B cell (primary cell): ENCODE measurements around the gene ST6GAL1. TPM values are rescaled to one million over a fixed set of nuclear protein-coding genes. Genes with fewer than 3 reads are reported as not detected.
A peak's percentile ranks its signal among the peaks of the same experiment; 100 is the strongest.
"Not testable (repeated sequence)": the region's sequence is repeated elsewhere in the genome, so short reads cannot be mapped to it uniquely, and the experiment has no call there.

Source experiments
- ATAC-seq: fragments of 200-7000 bp; cut with Tn5 transposase; one replicate; pipeline ENCODE4 v1.10.0; 2021; ENCODE audit warnings: low read depth, mild to moderate bottlenecking, moderate number of reproducible peaks, moderate library complexity
- CTCF ChIA-PET: fragments of 350-600 bp; sonication (Branson Sonifier 250); formaldehyde crosslinking; loops from one replicate; lab custom pipeline; 2021; ENCODE audit warnings: antibody characterized with exemption, inconsistent platforms; lab: Charles Lee
- POLR2A ChIA-PET: fragments of 350-600 bp; sonication (Branson Sonifier 250); formaldehyde crosslinking; loops from one replicate; lab custom pipeline; 2021; ENCODE audit warnings: antibody characterized with exemption; lab: Charles Lee
- DNase-seq: peaks from one replicate; pipeline ENCODE4 v3.0.0; 2013
- H2AFZ ChIP-seq: 2 replicates; pipeline ENCODE4 v1.6.1; 2012; ENCODE audit warnings: mild to moderate bottlenecking, low read depth, low read length; ENCODE audit not compliant: insufficient read depth, poor library complexity, severe bottlenecking
- H3K27ac ChIP-seq, 2 donors: 1 replicate in 1 of 2; 2 replicates in 1 of 2; pipeline ENCODE4 v1.5.1; 2012 to 2013; ENCODE audit warnings: low read length in 2 of 2, mild to moderate bottlenecking in 2 of 2, moderate library complexity in 1 of 2
- H3K27me3 ChIP-seq, 4 experiments: fragments of 200-600 bp in 1 of 4; sonication (generic) in 1 of 4; replicated peaks in 1 of 4; 1 replicate in 2 of 4; 2 replicates in 2 of 4; pipeline versions ENCODE4 v1.6.1 to v1.7.0; 2013 to 2016; ENCODE audit warnings: low read length in 3 of 4, mild to moderate bottlenecking in 2 of 4, mixed read lengths in 1 of 4, moderate library complexity in 1 of 4; ENCODE audit not compliant: insufficient read depth in 4 of 4, control insufficient read depth in 3 of 4; ENCODE audit errors: control extremely low read depth in 1 of 4
- H3K36me3 ChIP-seq, 2 experiments: replicated peaks in 1 of 2; 1 replicate in 1 of 2; 2 replicates in 1 of 2; pipeline versions ENCODE4 v1.6.1 to v1.7.1; 2013; ENCODE audit warnings: low read length in 1 of 2; ENCODE audit not compliant: insufficient read depth in 2 of 2, control insufficient read depth in 1 of 2; ENCODE audit errors: control extremely low read depth in 1 of 2, extremely low read depth in 1 of 2
- H3K4me1 ChIP-seq, 2 donors: fragments of 200-600 bp in 1 of 2; sonication (generic) in 1 of 2; 1 replicate in 1 of 2; 2 replicates in 1 of 2; pipeline versions ENCODE4 v1.5.1 to v1.6.1; 2013 to 2017; ENCODE audit warnings: low read length in 2 of 2; ENCODE audit not compliant: control insufficient read depth in 2 of 2, insufficient read depth in 2 of 2
- H3K4me2 ChIP-seq: replicated peaks from 2 replicates; pipeline ENCODE3; 2012; ENCODE audit warnings: mild to moderate bottlenecking, low read depth, low read length; ENCODE audit not compliant: poor library complexity, severe bottlenecking
- H3K4me3 ChIP-seq, 5 experiments: fragments of 200-600 bp in 1 of 5; sonication (generic) in 1 of 5; 1 replicate in 3 of 5; 2 replicates in 2 of 5; pipeline versions ENCODE4 v1.5.1 to v1.7.0; 2011 to 2016; ENCODE audit warnings: low read length in 4 of 5, mild to moderate bottlenecking in 4 of 5, low read depth in 2 of 5, control low read depth in 1 of 5, moderate library complexity in 1 of 5; ENCODE audit not compliant: insufficient read depth in 1 of 5; ENCODE audit errors: control extremely low read depth in 1 of 5, extremely low read depth in 1 of 5
- H3K79me2 ChIP-seq: fragments of 200-600 bp; sonication (generic); one replicate; pipeline ENCODE4 v1.6.0; 2016; ENCODE audit warnings: low read length; ENCODE audit not compliant: control insufficient read depth, insufficient read depth
- H3K9ac ChIP-seq: fragments of 200-600 bp; sonication (generic); 2 replicates; pipeline ENCODE4 v1.6.1; 2017; ENCODE audit warnings: mild to moderate bottlenecking, low read length, moderate library complexity
- H3K9me3 ChIP-seq, 3 donors: one replicate each; pipeline versions ENCODE4 v1.6.1 to v1.7.1; 2013; ENCODE audit warnings: low read length in 2 of 3; ENCODE audit not compliant: control insufficient read depth in 2 of 3, insufficient read depth in 1 of 3; ENCODE audit errors: control extremely low read depth in 1 of 3
- H4K20me1 ChIP-seq: 2 replicates; pipeline ENCODE4 v1.6.0; 2012; ENCODE audit warnings: mild to moderate bottlenecking, low read length; ENCODE audit not compliant: insufficient read depth, control insufficient read depth, poor library complexity, severe bottlenecking
- H3K27ac Mint-ChIP-seq: one replicate; pipeline ENCODE4 v1.8.0; 2021; ENCODE audit warnings: mixed read lengths
- H3K27me3 Mint-ChIP-seq: one replicate; pipeline ENCODE4 v1.8.0; 2021; ENCODE audit warnings: mixed read lengths
- H3K4me1 Mint-ChIP-seq: one replicate; pipeline ENCODE4 v1.8.0; 2021; ENCODE audit warnings: mixed read lengths
- H3K4me3 Mint-ChIP-seq: one replicate; pipeline ENCODE4 v1.8.0; 2021; ENCODE audit warnings: mixed read lengths
- H3K9me3 Mint-ChIP-seq: one replicate; pipeline ENCODE4 v1.8.0; 2022; ENCODE audit warnings: mixed read lengths; ENCODE audit not compliant: insufficient read depth
- EZH2 ChIP-seq: IDR thresholded peaks from 2 replicates; pipeline ENCODE4 v1.6.1; 2012; ENCODE audit warnings: borderline replicate concordance, low read depth, mild to moderate bottlenecking, moderate library complexity, low read length; ENCODE audit not compliant: insufficient read depth, poor library complexity, severe bottlenecking
- WGBS: methylation state at CpG from one replicate; pipeline ENCODE4 v1.1.5; 2013; ENCODE audit warnings: missing lambda C conversion rate; ENCODE audit not compliant: insufficient coverage; 5-methylcytosine and 5-hydroxymethylcytosine counted together
- intact Hi-C: fragments of 100-400 bp; cut with micrococcal nuclease; formaldehyde crosslinking; loops from one replicate; pipeline ENCODE4 v1.10.0; 2022
- polyA plus RNA-seq: library from polyadenylated mRNA; depleted of rRNA; stranded (reverse); fragments of >200 nt; gene quantifications from 2 replicates; pipeline ENCODE4 v1.2.3, GENCODE V29; 2012
- total RNA-seq, 2 donors: library from RNA; stranded (reverse); fragments of 120-200 nt in 1 of 2; gene quantifications; 1 replicate in 1 of 2; 2 replicates in 1 of 2; pipeline versions ENCODE4 v1.2.3 to v1.2.4, GENCODE V29; 2013 to 2022
- TF ChIP-seq, protein P1 (sequence below): fragments of 200-600 bp; IDR thresholded peaks from one replicate; pipeline ENCODE4 v1.8.0; 2022; ENCODE audit warnings: antibody characterized with exemption, mild to moderate bottlenecking

The ST6GAL1 gene
- total and polyA plus RNA-seq, 2 donors (not counting 1 experiment from before 2014, with no cell fraction given), result 174 to 563 TPM

DNA sequence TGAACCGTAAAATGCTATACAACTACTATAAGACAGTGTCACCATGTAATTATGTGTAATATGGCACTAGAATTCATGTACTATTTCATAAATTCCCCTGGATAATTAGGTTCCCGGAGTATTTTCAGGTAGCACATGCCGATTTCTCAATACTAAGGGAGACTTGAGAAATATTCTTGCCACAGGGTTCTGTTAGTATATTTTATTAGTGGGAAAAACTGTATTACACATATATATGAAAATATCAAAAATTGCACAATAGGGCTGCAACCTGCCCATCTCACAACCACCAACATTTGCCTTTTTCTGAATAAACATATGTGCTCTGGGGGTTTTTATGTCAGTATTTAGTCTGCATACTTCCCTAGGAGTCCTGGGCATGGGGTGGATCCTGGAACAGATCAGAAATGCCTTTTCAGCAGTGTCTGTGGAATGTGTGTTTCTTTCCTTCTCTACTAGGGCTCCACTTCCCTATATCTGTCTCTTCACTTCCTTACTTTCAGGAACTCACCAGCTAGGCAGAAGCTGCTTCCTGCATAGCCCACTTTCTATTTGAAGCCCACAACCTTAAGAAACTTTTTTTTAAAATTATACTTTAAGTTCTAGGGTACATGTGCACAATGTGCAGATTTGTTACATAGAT, 121.5 kb downstream of the ST6GAL1 start:
- CTCF ChIA-PET, result no interaction called here
- intact Hi-C loops, result no loop called here
- H3K4me1 Mint-ChIP-seq, result peaks cover 82% of the 10 kb centered on the region
- ATAC-seq, result no peak
- Histone ChIP-seq H3K9me3 (peaks cover 0 to 3% (median 2%) of the 10 kb centered on the region in 3 donors), H3K27ac (peak overlapping the region in 1 of 2 donors; percentile 56), H3K4me1 (peaks cover 32 to 38% of the 10 kb centered on the region in 2 donors), H3K9ac (no peak overlapping the region), H3K4me2 (no peak overlapping the region), H3K4me3 (no peak overlapping the region), H3K79me2 (peaks cover 87% of the 10 kb centered on the region), H4K20me1 (peaks cover 29% of the 10 kb centered on the region), H3K36me3 (peaks cover 7 to 67% of the 10 kb centered on the region in 2 experiments), H3K27me3 (no peaks in the 10 kb centered on the region), H2AFZ (no peak overlapping the region)
- POLR2A ChIA-PET, result no interaction called here
- H3K27ac Mint-ChIP-seq, result peak overlapping the region; percentile 69
- no CpG with 5 or more reads among the region's 3 CpGs for WGBS
- no peaks in the 10 kb centered on the region for H3K27me3 Mint-ChIP-seq
- no peak for TF ChIP-seq EZH2
- TF ChIP-seq, protein P1, sequence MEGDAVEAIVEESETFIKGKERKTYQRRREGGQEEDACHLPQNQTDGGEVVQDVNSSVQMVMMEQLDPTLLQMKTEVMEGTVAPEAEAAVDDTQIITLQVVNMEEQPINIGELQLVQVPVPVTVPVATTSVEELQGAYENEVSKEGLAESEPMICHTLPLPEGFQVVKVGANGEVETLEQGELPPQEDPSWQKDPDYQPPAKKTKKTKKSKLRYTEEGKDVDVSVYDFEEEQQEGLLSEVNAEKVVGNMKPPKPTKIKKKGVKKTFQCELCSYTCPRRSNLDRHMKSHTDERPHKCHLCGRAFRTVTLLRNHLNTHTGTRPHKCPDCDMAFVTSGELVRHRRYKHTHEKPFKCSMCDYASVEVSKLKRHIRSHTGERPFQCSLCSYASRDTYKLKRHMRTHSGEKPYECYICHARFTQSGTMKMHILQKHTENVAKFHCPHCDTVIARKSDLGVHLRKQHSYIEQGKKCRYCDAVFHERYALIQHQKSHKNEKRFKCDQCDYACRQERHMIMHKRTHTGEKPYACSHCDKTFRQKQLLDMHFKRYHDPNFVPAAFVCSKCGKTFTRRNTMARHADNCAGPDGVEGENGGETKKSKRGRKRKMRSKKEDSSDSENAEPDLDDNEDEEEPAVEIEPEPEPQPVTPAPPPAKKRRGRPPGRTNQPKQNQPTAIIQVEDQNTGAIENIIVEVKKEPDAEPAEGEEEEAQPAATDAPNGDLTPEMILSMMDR, result no peak
- peaks cover 11% of the 10 kb centered on the region for H3K9me3 Mint-ChIP-seq
- no peak for DNase-seq
- no peak overlapping the region for H3K4me3 Mint-ChIP-seq

DNA sequence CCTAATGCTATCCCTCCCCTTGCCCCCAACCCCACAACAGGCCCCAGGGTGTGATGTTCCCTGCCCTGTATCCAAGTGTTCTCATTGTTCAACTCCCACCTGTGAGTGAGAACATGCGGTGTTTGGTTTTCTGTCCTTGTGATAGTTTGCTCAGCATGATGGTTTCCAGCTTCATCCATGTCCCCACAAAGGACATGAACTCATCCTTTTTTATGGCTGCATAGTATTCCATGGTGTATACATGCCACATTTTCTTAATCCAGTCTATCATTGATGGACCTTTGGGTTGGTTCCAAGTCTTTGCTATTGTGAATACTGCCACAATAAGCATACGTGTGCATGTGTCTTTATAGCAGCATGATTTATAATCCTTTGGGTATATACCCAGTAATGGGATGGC, 122.1 kb downstream of the ST6GAL1 start:
- Histone ChIP-seq H4K20me1 (peaks cover 29% of the 10 kb centered on the region), H3K36me3 (peaks cover 7 to 71% of the 10 kb centered on the region in 2 experiments), H3K4me1 (peaks cover 32 to 37% of the 10 kb centered on the region in 2 donors), H3K79me2 (peaks cover 87% of the 10 kb centered on the region)
- H3K27ac Mint-ChIP-seq, H3K27ac ChIP-seq, H3K4me3 ChIP-seq, DNase-seq, H3K4me3 Mint-ChIP-seq, CTCF ChIA-PET, POLR2A ChIA-PET, H3K27me3 ChIP-seq, H3K4me2 ChIP-seq, ATAC-seq, H2AFZ ChIP-seq, H3K9me3 ChIP-seq, H3K27me3 Mint-ChIP-seq, H3K9ac ChIP-seq, intact Hi-C loops: not testable (repeated sequence)
- Mint-ChIP-seq H3K4me1 (peaks cover 80% of the 10 kb centered on the region), H3K9me3 (peaks cover 11% of the 10 kb centered on the region)
- 100% methylated on average over 1 of the region's 2 CpGs for WGBS

GRCh38 chr3:187054433-187054832, 124.1 kb downstream of the ST6GAL1 start:
- H3K9ac ChIP-seq, CTCF ChIA-PET, H3K27ac ChIP-seq, H3K4me3 ChIP-seq, DNase-seq, H2AFZ ChIP-seq, intact Hi-C loops, H3K4me2 ChIP-seq, H3K27me3 ChIP-seq, POLR2A ChIA-PET, H3K27me3 Mint-ChIP-seq, ATAC-seq: not testable (repeated sequence)
- peaks cover 87% of the 10 kb centered on the region for H3K79me2 ChIP-seq
- WGBS, result 100% methylated on average over 1 of the region's 2 CpGs
- H3K9me3 ChIP-seq, result peaks cover 2 to 13% (median 3%) of the 10 kb centered on the region in 3 donors
- Mint-ChIP-seq H3K27ac (peak overlapping the region; percentile 72), H3K9me3 (peaks cover 11% of the 10 kb centered on the region), H3K4me3 (peak overlapping the region; percentile 56), H3K4me1 (peaks cover 75% of the 10 kb centered on the region)
- peaks cover 15% of the 10 kb centered on the region for H4K20me1 ChIP-seq
- peaks cover 7 to 75% of the 10 kb centered on the region in 2 experiments for H3K36me3 ChIP-seq
- peaks cover 33 to 37% of the 10 kb centered on the region in 2 donors for H3K4me1 ChIP-seq
